Gastrocnemius medialis (tissue), 4 donors: ENCODE results near the gene TMEM198. TPM values are rescaled to one million over a fixed set of nuclear protein-coding genes. Genes with fewer than 3 reads are reported as not detected.
A peak's percentile ranks its signal among the peaks of the same experiment; 100 is the strongest.

Source experiments
- ATAC-seq, 2 donors: fragments of 150-250 bp; one replicate each; pipeline ENCODE4 v1.9.1; 2016
- DNase-seq, 2 donors: peaks; one replicate each; pipeline ENCODE4 v3.0.0-alpha.2; 2019
- H3K27ac ChIP-seq, 4 donors: fragments of 200-600 bp; sonication (generic); 1 replicate in 1 of 4; 2 replicates in 3 of 4; pipeline ENCODE4 v1.5.1; 2016 to 2018; ENCODE audit warnings: mild to moderate bottlenecking in 2 of 4, moderate library complexity in 1 of 4
- H3K27me3 ChIP-seq, 3 donors: fragments of 200-600 bp; sonication (generic) in 2 of 3; 1 replicate in 1 of 3; 2 replicates in 2 of 3; pipeline versions ENCODE4 v1.5.1 to v1.6.0; 2016 to 2019; ENCODE audit warnings: mild to moderate bottlenecking in 1 of 3, moderate library complexity in 1 of 3
- H3K36me3 ChIP-seq, 2 donors: fragments of 200-600 bp; sonication (generic) in 1 of 2; one replicate each; pipeline ENCODE4 v1.5.1; 2017 to 2018
- H3K4me1 ChIP-seq, 2 donors: fragments of 200-600 bp; sonication (generic) in 1 of 2; one replicate each; pipeline ENCODE4 v1.5.1; 2016 to 2017; ENCODE audit warnings: mild to moderate bottlenecking in 2 of 2
- H3K4me3 ChIP-seq, 4 donors: fragments of 200-600 bp; sonication (generic) in 3 of 4; 1 replicate in 1 of 4; 2 replicates in 3 of 4; pipeline ENCODE4 v1.5.1; 2016 to 2019; ENCODE audit warnings: mild to moderate bottlenecking in 2 of 4
- H3K9me3 ChIP-seq, 3 donors: fragments of 200-600 bp; sonication (generic) in 2 of 3; 1 replicate in 1 of 3; 2 replicates in 2 of 3; pipeline ENCODE4 v1.5.1; 2016 to 2019
- POLR2A ChIP-seq, 2 donors: fragments of 450-650 bp; IDR thresholded peaks; one replicate each; pipeline ENCODE4 v1.6.1; 2017; ENCODE audit warnings: antibody characterized with exemption in 2 of 2, mild to moderate bottlenecking in 2 of 2, moderate library complexity in 2 of 2
- in situ Hi-C, 4 donors: fragments of 200-750 bp; cut with MboI; loops; one replicate each; pipeline versions ENCODE4 v1.15.0 to v1.8.0; 2017; ENCODE audit warnings: low sequenced_read_pairs in 4 of 4
- intact Hi-C: fragments of 100-400 bp; cut with DNase I; formaldehyde crosslinking; loops from one replicate; pipeline ENCODE4 v1.15.1; 2023; ENCODE audit warnings: low total_unique reads
- total RNA-seq, 4 donors: library from RNA; depleted of rRNA; stranded (reverse); fragments of >200 nt; gene quantifications; one replicate each; pipeline versions ENCODE4 v1.1.0 to v1.2.3, GENCODE V29; 2016
- TF ChIP-seq, protein P1 (sequence below), 5 experiments: fragments of 450-650 bp in 3 of 5; fragments of 200-600 bp in 2 of 5; sonication (generic) in 2 of 5; IDR thresholded peaks in 4 of 5; conservative IDR thresholded peaks in 1 of 5; 1 replicate in 4 of 5; 2 replicates in 1 of 5; pipeline ENCODE4 v1.5.1; 2016 to 2019; ENCODE audit warnings: antibody characterized with exemption in 5 of 5, mild to moderate bottlenecking in 3 of 5, moderate library complexity in 3 of 5

TMEM198 gene
- total RNA-seq, 4 donors from 2014 or later: 0.87 to 6.7 (median 3.3) TPM

DNA sequence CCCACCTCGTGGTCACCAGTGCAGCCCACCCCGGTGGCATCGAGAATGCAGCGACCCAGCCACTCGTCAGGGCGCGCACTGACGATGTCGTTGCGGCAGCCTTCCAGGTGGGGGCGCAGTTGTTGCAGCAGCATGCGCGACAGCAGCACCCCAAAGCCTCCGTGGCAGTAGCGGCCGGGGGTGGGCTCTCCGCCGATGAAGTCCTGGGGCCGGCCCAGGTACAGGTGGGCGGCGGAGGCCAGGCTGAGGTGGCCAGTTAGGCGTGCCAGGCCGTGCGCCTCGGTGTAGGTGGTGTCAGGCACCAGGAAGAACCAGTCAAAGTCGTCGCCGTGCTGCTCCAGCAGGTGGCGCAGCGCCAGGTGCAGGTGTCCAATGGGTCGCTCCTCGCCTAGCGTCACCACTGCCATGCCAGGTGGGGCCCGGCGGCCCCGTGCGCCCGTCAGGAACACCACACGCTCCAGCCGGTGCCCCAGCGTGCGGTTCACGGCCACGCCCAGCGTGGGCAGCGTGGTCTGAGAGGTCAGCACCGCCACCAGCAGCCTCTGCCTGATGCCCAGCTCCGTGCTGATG lies 2.1 kb upstream of the TMEM198 start:
- ATAC-seq (peak in 1 of 2 donors; percentile 34), DNase-seq (peak; percentile 32 to 75)
- H3K4me3 ChIP-seq: peak overlapping the region in 3 of 4 donors; percentile 10 to 60 (median 19)
- no peaks in the 10 kb centered on the region for H3K27me3 ChIP-seq
- TF ChIP-seq, protein P1, sequence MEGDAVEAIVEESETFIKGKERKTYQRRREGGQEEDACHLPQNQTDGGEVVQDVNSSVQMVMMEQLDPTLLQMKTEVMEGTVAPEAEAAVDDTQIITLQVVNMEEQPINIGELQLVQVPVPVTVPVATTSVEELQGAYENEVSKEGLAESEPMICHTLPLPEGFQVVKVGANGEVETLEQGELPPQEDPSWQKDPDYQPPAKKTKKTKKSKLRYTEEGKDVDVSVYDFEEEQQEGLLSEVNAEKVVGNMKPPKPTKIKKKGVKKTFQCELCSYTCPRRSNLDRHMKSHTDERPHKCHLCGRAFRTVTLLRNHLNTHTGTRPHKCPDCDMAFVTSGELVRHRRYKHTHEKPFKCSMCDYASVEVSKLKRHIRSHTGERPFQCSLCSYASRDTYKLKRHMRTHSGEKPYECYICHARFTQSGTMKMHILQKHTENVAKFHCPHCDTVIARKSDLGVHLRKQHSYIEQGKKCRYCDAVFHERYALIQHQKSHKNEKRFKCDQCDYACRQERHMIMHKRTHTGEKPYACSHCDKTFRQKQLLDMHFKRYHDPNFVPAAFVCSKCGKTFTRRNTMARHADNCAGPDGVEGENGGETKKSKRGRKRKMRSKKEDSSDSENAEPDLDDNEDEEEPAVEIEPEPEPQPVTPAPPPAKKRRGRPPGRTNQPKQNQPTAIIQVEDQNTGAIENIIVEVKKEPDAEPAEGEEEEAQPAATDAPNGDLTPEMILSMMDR (IDR thresholded peaks at IDR 0.05 in 4 of 5, conservative IDR thresholded peaks at IDR 0.05 in 1 of 5): peak; percentile 80 to 94 (median 80)
- no peak for TF ChIP-seq POLR2A (IDR thresholded peaks at IDR 0.05)
- no peaks in the 10 kb centered on the region for H3K9me3 ChIP-seq
- H3K27ac ChIP-seq: peak overlapping the region in 1 of 4 donors; percentile 96
- in situ Hi-C loops (loop anchor here in 1 of 4 donors (25.0 kb wide), 1 partner anchor 254 kb away; the partner anchor contains the start of gene DNAJB2), intact Hi-C loops (loop anchor here (1.0 to 5.0 kb wide), 5 partner anchors 29 to 154 kb away; partner anchors contain the start of genes DNPEP and OBSL1)
- peaks cover 0 to 23% of the 10 kb centered on the region in 2 donors for H3K36me3 ChIP-seq
- H3K4me1 ChIP-seq: peaks cover 18 to 23% of the 10 kb centered on the region in 2 donors

DNA sequence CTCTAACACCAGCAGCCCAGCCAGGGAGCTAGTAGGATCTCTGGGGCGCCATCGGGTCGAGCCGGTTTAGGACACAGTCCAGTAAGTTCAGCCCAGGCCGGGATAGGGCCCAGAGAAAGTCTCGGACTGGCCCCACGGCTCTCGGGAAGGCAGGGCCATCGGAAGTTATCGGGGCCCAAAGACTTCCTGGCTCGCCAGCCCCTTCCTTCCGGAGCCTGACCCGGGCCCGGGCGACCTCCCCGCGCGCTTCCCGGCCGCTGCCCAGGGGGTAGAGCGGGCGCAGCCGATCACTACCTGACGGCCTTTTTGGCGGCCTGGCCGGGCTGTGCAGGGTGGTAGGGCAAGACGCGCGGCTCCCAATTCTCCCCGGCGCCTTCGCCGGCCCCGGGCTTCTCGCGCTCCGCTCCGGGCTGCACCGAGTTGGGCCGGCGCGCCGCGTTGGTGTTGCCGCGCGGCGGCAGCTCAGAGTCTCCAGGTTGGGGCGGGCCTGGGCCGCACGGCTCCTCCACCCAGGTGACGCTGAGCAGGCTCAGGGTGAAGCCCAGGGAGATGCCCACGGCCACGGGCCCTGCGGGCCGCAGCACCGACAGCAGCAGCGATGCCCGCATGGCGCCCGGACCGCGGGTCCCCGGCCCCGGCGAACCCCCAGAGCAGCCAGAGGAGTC lies 765 bp upstream of the TMEM198 start:
- no peaks in the 10 kb centered on the region for H3K9me3 ChIP-seq
- H3K27me3 ChIP-seq: no peaks in the 10 kb centered on the region
- in situ Hi-C loops (loop anchor here in 1 of 4 donors (25.0 kb wide), 1 partner anchor 256 kb away; the partner anchor contains the start of gene DNAJB2), intact Hi-C loops (loop anchor here (2.0 to 5.0 kb wide), 4 partner anchors 28 to 156 kb away; partner anchors contain the start of genes DNPEP and OBSL1)
- TF ChIP-seq, protein P1 (IDR thresholded peaks at IDR 0.05 in 4 of 5, conservative IDR thresholded peaks at IDR 0.05 in 1 of 5): no peak
- TF ChIP-seq POLR2A (IDR thresholded peaks at IDR 0.05): no peak
- H3K4me3 ChIP-seq: peak overlapping the region; percentile 63 to 79 (median 74)
- DNase-seq (no peak), ATAC-seq (peak; percentile 43 to 50)
- H3K36me3 ChIP-seq: peaks cover 0 to 23% of the 10 kb centered on the region in 2 donors
- H3K4me1 ChIP-seq: peaks cover 18 to 23% of the 10 kb centered on the region in 2 donors
- peak overlapping the region; percentile 75 to 96 (median 88) for H3K27ac ChIP-seq

DNA sequence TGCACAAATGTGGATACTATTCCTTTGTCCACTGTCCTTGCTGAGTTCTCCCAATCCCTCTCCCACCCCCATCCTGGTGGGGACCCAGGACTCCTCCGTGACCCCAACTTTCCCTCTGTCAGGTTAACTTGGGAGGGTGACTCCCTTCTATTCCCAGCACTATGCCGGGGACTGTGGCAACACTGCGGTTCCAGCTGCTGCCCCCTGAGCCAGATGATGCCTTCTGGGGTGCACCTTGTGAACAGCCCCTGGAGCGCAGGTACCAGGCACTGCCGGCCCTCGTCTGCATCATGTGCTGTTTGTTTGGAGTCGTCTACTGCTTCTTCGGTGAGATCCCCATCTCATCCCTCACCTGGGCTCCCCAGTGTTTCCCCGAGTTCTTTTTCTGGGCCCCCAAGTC lies 739 bp downstream of the TMEM198 start:
- ATAC-seq: no peak
- Histone ChIP-seq H3K27me3 (no peaks in the 10 kb centered on the region), H3K4me3 (peak overlapping the region in 3 of 4 donors; percentile 63 to 79 (median 72)), H3K9me3 (no peaks in the 10 kb centered on the region), H3K36me3 (peaks cover 0 to 16% of the 10 kb centered on the region in 2 donors), H3K4me1 (peaks cover 18 to 23% of the 10 kb centered on the region in 2 donors), H3K27ac (peak overlapping the region in 2 of 4 donors; percentile 90 to 96)
- in situ Hi-C loops: loop anchor here in 1 of 4 donors (25.0 kb wide), 1 partner anchor 257 kb away; the partner anchor contains the start of gene DNAJB2
- TF ChIP-seq, protein P1 (IDR thresholded peaks at IDR 0.05 in 4 of 5, conservative IDR thresholded peaks at IDR 0.05 in 1 of 5): no peak
- TF ChIP-seq POLR2A (IDR thresholded peaks at IDR 0.05): no peak
- intact Hi-C loops: loop anchor here (5.0 kb wide), 1 partner anchor 157 kb away; the partner anchor contains the start of gene DNPEP
- DNase-seq: no peak

DNA sequence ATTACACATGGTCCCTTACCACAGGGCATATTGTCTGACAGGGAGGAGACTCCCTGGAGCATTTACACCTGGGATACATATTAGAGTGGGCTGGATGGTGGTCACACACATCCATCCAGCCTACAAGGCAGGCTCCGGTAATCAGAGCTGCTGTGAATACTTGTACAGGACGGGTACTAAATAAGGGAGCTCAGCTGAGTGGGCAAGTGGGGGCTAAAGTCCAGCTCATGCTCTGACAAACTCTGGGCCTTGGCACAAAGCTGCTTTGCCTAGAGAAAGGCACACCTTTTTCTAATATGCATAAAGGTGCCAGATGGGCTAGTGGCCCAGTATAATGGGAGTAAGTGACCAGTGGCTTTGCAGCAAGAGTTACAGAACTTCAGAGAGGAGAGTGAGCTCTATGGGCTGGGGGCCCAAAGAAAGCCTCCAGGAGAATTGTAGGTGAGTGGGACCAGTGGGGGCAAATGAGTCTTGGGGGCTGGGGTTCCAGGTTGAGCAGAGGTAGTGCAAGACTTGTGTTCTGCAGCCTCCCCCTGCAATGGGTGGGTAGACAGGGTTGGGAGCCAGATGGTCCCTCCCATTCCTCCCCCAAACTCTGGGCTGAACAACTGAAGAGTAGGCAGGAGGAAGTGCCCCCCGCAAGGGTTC lies 1.6 kb downstream of the TMEM198 start:
- Histone ChIP-seq H3K4me3 (no peak overlapping the region), H3K27ac (no peak overlapping the region), H3K9me3 (no peaks in the 10 kb centered on the region), H3K27me3 (no peaks in the 10 kb centered on the region), H3K4me1 (peaks cover 18 to 23% of the 10 kb centered on the region in 2 donors), H3K36me3 (peaks cover 0 to 8% of the 10 kb centered on the region in 2 donors)
- TF ChIP-seq POLR2A (IDR thresholded peaks at IDR 0.05): no peak
- TF ChIP-seq, protein P1 (IDR thresholded peaks at IDR 0.05 in 4 of 5, conservative IDR thresholded peaks at IDR 0.05 in 1 of 5): no peak
- in situ Hi-C loops (loop anchor here in 1 of 4 donors (25.0 kb wide), 1 partner anchor 258 kb away; the partner anchor contains the start of gene DNAJB2), intact Hi-C loops (no loop called here)
- DNase-seq: no peak
- no peak for ATAC-seq
